DND-41 (cell line): ENCODE results near the gene TMX2.

Source experiments
- EZH2 ChIP-seq: IDR thresholded peaks from 3 replicates; pipeline ENCODE4 v1.6.1; 2012; ENCODE audit warnings: borderline replicate concordance, low read depth, mild to moderate bottlenecking, moderate library complexity, low read length, inconsistent platforms; ENCODE audit not compliant: severe bottlenecking
- TF ChIP-seq, protein P1 (sequence below): IDR thresholded peaks from 2 replicates; pipeline ENCODE4 v1.5.1; 2012; ENCODE audit warnings: borderline replicate concordance, low read length, moderate library complexity, mild to moderate bottlenecking; ENCODE audit not compliant: poor library complexity, severe bottlenecking; ENCODE audit errors: extremely low read depth

DNA sequence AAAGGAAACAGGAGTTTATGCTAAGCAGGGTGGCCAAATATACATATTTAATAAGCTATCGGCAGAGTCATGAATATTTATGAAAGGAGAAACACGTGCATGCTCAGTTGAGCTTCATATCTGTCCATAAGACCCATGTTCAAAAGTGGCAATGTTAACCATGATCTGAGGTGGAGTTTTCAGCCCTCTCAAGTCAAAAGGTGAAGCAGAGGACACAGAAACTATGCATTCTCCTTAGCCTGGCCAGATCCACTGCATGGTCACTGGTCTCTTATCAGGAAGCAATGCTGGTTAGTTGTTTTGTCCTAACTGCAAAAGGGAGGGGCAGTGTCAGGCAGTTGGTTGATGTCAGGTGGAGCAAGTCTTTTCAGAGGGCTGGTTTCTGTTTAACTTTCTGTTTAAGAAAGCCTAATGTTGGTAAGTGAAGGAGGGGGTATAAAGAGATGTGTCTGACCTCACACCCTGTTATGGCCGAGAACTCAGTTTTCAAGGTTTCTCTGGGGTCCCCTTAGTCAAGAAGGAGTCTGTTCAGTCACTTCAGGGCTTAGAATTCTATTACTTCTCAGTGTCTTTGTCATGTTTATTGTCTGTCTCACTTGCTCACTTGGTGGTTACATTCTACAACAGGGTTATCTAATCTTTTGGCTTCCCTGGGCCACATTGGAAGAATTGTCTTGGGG is 23.4 kb downstream of the TMX2 start:
- TF ChIP-seq, protein P1, sequence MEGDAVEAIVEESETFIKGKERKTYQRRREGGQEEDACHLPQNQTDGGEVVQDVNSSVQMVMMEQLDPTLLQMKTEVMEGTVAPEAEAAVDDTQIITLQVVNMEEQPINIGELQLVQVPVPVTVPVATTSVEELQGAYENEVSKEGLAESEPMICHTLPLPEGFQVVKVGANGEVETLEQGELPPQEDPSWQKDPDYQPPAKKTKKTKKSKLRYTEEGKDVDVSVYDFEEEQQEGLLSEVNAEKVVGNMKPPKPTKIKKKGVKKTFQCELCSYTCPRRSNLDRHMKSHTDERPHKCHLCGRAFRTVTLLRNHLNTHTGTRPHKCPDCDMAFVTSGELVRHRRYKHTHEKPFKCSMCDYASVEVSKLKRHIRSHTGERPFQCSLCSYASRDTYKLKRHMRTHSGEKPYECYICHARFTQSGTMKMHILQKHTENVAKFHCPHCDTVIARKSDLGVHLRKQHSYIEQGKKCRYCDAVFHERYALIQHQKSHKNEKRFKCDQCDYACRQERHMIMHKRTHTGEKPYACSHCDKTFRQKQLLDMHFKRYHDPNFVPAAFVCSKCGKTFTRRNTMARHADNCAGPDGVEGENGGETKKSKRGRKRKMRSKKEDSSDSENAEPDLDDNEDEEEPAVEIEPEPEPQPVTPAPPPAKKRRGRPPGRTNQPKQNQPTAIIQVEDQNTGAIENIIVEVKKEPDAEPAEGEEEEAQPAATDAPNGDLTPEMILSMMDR: no peak
- no peak for TF ChIP-seq EZH2
